ENCODE data around the gene ZMIZ1.

DNA sequence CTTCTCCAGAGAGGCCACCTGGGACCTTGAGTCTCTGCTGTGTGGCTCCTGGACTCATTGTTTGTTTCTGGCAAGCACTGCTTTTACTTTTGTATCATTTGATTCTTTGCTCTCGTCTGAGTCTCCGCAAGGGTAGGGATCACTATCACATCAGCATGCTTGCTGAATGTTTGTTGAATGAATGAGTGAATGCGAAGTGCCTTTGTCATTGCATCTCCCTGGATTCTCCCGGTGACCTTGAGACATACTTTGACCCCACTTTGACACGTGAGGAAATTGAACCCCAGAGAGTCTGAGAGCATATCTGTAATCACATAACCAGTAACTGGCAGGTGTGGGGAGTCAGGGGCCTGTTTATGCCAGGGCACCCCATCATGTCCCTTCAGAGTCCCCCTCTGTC is 92.8 kb downstream of the ZMIZ1 start:
- TF ChIP-seq, protein P1, sequence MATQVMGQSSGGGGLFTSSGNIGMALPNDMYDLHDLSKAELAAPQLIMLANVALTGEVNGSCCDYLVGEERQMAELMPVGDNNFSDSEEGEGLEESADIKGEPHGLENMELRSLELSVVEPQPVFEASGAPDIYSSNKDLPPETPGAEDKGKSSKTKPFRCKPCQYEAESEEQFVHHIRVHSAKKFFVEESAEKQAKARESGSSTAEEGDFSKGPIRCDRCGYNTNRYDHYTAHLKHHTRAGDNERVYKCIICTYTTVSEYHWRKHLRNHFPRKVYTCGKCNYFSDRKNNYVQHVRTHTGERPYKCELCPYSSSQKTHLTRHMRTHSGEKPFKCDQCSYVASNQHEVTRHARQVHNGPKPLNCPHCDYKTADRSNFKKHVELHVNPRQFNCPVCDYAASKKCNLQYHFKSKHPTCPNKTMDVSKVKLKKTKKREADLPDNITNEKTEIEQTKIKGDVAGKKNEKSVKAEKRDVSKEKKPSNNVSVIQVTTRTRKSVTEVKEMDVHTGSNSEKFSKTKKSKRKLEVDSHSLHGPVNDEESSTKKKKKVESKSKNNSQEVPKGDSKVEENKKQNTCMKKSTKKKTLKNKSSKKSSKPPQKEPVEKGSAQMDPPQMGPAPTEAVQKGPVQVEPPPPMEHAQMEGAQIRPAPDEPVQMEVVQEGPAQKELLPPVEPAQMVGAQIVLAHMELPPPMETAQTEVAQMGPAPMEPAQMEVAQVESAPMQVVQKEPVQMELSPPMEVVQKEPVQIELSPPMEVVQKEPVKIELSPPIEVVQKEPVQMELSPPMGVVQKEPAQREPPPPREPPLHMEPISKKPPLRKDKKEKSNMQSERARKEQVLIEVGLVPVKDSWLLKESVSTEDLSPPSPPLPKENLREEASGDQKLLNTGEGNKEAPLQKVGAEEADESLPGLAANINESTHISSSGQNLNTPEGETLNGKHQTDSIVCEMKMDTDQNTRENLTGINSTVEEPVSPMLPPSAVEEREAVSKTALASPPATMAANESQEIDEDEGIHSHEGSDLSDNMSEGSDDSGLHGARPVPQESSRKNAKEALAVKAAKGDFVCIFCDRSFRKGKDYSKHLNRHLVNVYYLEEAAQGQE (IDR thresholded peaks at IDR 0.05) = no peak
- TF ChIP-seq YY1 (IDR thresholded peaks at IDR 0.05) (no peak), TAF1 (conservative IDR thresholded peaks at IDR 0.05) (no peak), EGR1 (IDR thresholded peaks at IDR 0.05; ENCODE audit: low read depth in 2 of 2) (no peak), SP1 (IDR thresholded peaks at IDR 0.05) (no peak), JUND (IDR thresholded peaks at IDR 0.05) (no peak), GABPA (IDR thresholded peaks at IDR 0.05 in 1 of 2, conservative IDR thresholded peaks at IDR 0.05 in 1 of 2) (no peak)
- TF ChIP-seq, protein P2, sequence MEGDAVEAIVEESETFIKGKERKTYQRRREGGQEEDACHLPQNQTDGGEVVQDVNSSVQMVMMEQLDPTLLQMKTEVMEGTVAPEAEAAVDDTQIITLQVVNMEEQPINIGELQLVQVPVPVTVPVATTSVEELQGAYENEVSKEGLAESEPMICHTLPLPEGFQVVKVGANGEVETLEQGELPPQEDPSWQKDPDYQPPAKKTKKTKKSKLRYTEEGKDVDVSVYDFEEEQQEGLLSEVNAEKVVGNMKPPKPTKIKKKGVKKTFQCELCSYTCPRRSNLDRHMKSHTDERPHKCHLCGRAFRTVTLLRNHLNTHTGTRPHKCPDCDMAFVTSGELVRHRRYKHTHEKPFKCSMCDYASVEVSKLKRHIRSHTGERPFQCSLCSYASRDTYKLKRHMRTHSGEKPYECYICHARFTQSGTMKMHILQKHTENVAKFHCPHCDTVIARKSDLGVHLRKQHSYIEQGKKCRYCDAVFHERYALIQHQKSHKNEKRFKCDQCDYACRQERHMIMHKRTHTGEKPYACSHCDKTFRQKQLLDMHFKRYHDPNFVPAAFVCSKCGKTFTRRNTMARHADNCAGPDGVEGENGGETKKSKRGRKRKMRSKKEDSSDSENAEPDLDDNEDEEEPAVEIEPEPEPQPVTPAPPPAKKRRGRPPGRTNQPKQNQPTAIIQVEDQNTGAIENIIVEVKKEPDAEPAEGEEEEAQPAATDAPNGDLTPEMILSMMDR (IDR thresholded peaks at IDR 0.05; ENCODE audit: low read depth, low read length, missing input control) = no peak
- TF ChIP-seq, protein P3, sequence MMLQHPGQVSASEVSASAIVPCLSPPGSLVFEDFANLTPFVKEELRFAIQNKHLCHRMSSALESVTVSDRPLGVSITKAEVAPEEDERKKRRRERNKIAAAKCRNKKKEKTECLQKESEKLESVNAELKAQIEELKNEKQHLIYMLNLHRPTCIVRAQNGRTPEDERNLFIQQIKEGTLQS (IDR thresholded peaks at IDR 0.05) = no peak
- TF ChIP-seq, protein P4, sequence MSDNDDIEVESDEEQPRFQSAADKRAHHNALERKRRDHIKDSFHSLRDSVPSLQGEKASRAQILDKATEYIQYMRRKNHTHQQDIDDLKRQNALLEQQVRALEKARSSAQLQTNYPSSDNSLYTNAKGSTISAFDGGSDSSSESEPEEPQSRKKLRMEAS (IDR thresholded peaks at IDR 0.05) = no peak
